Astrocyte of the cerebellum (primary cell): ENCODE measurements around the gene C11orf24.

Experiments
- DNase-seq: peaks from one replicate; pipeline ENCODE4 v3.0.0-alpha.2; 2011; ENCODE audit warnings: low read depth
- H3K4me3 ChIP-seq: 2 replicates; pipeline ENCODE4 v1.5.1; 2011; ENCODE audit warnings: mild to moderate bottlenecking, low read depth, low read length, moderate library complexity
- in situ Hi-C: cut with HindIII; loops from 2 replicates; pipeline ENCODE4 v1.10.0; 2017; ENCODE audit warnings: low sequenced_read_pairs
- TF ChIP-seq, protein P1 (sequence below): IDR thresholded peaks from 2 replicates; pipeline ENCODE4 v1.5.1; 2012; ENCODE audit warnings: low read length, low read depth, moderate library complexity, mild to moderate bottlenecking; ENCODE audit errors: missing control alignments

The C11orf24 gene

DNA sequence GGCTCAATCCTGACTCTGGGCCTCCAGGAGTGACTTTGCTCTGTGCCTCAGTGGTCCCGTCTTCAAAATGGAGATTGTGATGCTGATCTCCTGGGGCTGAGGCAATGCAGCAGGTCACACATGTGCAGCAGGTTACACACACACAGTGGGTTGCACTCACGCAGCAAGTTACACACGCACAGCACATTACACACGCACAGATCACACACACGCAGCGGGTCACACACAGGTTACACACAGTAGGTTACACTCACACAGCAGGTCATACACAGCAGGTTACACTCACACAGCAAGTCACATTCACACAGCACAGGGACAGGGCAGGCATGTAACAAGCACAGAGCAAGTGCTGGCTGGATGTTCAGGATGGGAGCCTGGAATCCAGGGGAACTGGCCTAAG lies 11.3 kb downstream of the C11orf24 start:
- H3K4me3 ChIP-seq: no peak overlapping the region
- in situ Hi-C loops: no loop called here
- TF ChIP-seq, protein P1, sequence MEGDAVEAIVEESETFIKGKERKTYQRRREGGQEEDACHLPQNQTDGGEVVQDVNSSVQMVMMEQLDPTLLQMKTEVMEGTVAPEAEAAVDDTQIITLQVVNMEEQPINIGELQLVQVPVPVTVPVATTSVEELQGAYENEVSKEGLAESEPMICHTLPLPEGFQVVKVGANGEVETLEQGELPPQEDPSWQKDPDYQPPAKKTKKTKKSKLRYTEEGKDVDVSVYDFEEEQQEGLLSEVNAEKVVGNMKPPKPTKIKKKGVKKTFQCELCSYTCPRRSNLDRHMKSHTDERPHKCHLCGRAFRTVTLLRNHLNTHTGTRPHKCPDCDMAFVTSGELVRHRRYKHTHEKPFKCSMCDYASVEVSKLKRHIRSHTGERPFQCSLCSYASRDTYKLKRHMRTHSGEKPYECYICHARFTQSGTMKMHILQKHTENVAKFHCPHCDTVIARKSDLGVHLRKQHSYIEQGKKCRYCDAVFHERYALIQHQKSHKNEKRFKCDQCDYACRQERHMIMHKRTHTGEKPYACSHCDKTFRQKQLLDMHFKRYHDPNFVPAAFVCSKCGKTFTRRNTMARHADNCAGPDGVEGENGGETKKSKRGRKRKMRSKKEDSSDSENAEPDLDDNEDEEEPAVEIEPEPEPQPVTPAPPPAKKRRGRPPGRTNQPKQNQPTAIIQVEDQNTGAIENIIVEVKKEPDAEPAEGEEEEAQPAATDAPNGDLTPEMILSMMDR: no peak
- no peak for DNase-seq

DNA sequence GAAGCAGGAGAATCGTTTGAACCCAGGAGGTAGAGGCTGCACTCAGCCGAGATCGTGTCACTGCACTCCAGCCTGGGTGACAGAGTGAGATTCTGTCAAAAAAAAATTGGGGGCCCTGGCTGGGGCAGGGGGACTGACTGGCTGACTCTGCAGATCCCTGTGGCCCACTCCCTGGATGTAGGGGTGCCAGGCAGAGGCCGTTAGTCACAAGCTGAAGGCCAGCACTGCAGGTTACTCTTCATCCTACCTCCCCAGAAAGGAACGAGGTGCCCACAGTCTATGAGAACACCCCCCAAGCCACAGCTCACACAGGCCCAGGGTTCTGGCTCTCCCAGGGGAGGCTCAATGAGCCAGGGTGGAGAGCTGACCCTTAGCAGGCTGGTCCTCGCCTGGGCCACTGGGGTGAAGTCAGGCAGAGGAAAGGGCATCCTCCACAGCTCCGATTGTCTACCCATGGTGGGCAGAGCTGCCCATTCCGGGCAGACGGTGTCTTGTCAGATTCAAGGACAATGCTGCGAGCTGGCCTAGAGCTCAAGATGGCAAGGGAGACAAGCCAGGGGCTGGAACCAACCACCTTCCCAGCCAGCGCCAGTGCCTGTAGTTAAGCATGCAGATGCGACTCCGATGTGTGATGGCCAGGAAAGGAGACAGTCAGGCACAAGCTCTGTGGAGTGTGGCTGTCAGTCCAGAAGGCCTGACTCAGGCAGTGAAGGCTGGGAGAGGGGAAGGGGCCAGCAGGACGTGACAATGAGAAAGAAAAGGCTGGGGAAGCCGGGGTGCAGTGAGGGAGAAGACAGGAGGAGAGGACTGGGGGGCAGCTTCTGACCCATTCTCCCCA lies 12.4 kb downstream of the C11orf24 start:
- TF ChIP-seq, protein P1: no peak
- in situ Hi-C loops: no loop called here
- DNase-seq: no peak
- no peak overlapping the region for H3K4me3 ChIP-seq

DNA sequence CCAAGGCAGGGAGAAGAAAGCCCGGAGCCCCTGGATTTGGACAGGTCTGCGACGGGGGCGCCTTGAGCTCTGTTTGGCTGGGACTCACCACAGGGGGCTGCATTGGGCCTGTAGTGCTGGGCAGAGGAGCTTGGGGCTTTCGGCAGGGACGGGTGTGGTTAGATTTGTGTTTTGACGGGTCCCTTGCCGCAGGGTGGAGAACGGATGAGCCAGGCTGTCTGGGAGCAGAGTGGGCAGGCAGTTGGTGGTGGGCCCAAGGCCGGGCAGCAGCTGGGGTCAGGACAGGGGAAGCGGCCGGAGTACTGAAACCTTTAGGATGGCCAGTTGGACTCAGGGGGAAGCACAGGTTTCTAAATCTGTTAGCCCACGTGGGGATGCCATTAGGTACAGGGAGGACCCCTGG lies 13.4 kb downstream of the C11orf24 start:
- DNase-seq: no peak
- TF ChIP-seq, protein P1: no peak
- no peak overlapping the region for H3K4me3 ChIP-seq
- in situ Hi-C loops: no loop called here

DNA sequence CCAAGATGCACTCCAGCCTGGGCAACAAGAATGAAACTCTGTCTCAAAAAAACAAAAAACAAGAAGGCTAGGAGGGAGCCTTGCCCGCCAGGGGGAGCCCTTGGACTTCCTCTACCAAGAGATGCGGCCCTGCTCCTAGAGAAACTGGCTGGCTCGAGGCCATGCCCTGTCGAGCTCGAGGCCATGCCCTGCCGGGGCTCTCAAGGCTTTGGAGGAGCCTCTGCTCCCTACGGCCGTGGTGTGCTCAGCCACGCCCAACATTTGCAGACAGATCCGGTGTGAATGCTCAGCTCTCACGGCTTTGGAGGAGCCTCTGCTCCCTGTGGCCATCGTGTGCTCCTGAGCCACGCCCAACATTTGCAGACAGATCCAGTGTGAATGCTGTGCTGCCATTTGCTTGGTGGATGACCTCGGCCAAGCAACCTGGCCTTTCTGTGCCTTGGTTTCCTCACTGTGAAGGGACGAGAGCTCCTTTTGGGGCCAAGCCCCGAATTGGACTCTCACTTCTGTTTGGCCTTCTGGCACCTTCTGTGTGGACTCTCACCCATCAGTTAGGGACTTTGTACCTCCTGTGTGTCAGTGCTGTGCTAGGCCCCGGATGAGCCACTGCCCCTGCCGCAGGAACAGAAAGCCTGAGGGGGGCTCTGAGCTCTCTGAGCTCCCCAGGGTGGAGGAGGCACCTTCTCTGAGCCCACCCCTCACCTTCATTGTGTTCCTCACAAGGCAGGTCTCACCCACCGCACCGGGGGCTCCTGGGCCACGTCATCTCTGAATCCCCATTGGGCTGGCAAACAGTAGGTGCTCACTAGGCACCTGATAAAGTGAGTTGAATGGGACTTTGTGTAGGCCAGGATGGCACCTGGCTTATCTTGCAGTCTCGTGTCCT lies 14.1 kb downstream of the C11orf24 start:
- in situ Hi-C loops: no loop called here
- peak; percentile 81 for DNase-seq
- no peak overlapping the region for H3K4me3 ChIP-seq
- TF ChIP-seq, protein P1: peak; percentile 79

DNA sequence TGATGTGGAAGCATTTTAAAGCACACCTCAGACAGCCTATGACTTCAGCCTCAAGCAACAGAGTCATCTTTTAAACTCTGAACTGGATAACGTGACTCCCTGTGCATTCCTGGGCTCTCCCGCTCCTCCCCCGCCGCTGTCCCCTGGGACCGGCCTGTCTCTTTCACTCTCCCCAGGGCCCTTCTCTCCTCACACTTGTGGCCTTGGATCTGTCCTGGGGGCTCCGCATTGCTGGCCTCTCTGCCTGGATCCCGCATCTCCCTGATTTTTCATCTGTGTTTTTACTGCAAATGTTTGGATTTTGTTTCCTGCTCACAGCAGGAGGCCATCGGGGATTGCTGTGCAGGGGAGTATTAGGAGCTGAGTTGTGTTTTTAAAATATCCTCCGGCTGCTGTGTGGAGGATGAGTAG lies 15.4 kb downstream of the C11orf24 start:
- no peak overlapping the region for H3K4me3 ChIP-seq
- in situ Hi-C loops: no loop called here
- TF ChIP-seq, protein P1: no peak
- DNase-seq: no peak

DNA sequence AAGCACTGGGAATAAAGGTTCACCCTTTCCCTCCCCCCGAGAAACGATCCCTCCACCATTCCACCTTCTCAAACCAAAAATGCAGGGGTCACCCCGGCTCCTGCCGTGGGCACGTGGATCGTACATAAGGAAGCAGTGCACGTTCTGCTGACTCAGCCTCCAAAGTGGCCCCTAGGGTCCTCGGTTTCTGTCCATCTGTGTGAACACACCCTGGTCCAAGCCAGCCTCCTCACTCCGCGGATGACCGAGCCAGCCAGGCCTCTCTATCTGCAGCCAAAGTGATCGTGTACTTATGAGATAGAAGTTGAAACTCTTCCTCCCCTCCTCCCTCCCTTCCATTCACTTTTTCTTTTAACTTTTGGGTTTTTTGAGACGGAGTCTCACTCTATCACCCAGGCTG lies 16.2 kb downstream of the C11orf24 start:
- in situ Hi-C loops: no loop called here
- no peak for DNase-seq
- H3K4me3 ChIP-seq: no peak overlapping the region
- TF ChIP-seq, protein P1: no peak
